Occipital lobe (tissue), 2 donors: ENCODE data around the gene NTHL1. TPM values are rescaled to one million over a fixed set of nuclear protein-coding genes. Genes with fewer than 3 reads are reported as not detected.

Source experiments
- DNase-seq: peaks from one replicate; lab custom pipeline; 2025; lab: John Stamatoyannopoulos, UW
- total RNA-seq: library from RNA; depleted of rRNA; stranded (reverse); fragments of >200 nt; gene quantifications from one replicate; pipeline ENCODE4 v1.2.3, GENCODE V29; 2014

The NTHL1 gene
- total RNA-seq, 1 donor from 2014 or later = 20.3 TPM

DNA sequence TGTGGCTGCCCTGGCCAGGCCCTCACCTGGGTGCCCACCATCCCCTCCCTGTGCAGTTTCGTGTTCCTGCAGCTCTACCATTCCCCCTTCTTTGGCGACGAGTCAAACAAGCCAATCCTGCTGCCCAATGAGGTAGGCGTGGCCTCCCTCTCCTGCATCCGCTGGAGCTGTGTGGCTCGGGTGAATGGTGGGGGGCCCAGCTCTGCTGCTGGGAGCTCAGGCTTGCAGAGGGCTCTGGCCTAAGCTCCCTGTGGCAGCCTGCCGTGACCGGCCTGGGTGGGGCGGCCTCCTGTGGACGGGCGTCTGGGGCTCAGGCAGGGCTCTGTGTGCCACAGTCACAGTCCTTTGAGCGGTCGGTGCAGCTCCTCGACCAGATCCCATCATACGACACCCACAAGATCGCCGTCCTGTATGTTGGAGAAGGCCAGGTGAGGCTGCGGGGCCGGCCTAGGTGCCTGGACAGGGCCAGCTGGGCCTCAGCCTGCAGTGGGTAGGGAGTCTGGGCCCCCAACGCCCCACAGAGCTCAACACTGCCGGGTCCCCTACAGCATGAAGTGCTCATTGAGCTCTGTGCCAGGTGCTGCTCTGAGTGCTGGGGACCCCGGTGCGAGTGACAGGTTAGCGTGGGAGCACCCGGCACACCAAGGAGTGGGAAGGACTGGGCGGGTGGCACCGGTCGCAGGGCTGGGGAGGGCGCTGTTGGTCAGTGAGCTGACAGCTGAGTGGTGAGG is 37.4 kb upstream of the NTHL1 start:
- no peak for DNase-seq

DNA sequence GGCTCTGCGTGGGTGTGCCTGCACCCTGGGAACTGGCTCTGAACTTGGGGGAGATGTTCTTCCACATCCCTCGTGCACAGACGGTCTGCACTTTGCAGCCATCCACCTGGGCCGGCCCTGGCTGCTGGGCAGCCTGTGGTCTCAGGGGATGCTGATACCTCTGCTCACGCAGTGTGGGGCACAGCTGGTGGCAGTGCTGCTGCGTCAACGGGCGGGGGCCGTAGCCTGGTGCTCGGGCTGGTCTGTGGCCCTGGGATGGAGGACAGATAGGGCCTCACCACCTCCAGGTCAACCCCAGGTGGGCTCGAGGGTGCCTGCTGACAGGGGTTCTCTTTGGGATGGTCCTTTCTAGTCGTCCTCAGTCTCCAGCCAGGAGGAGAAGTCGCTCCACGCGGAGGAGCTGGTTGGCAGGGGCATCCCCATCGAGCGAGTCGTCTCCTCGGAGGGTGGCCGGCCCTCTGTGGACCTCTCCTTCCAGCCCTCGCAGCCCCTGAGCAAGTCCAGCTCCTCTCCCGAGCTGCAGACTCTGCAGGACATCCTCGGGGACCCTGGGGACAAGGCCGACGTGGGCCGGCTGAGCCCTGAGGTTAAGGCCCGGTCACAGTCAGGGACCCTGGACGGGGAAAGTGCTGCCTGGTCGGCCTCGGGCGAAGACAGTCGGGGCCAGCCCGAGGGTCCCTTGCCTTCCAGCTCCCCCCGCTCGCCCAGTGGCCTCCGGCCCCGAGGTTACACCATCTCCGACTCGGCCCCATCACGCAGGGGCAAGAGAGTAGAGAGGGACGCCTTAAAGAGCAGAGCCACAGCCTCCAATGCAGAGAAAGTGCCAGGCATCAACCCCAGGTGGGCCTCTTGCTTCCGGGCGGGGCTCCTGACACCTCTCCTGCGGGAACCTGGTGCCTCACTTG is 36.5 kb upstream of the NTHL1 start:
- no peak for DNase-seq

DNA sequence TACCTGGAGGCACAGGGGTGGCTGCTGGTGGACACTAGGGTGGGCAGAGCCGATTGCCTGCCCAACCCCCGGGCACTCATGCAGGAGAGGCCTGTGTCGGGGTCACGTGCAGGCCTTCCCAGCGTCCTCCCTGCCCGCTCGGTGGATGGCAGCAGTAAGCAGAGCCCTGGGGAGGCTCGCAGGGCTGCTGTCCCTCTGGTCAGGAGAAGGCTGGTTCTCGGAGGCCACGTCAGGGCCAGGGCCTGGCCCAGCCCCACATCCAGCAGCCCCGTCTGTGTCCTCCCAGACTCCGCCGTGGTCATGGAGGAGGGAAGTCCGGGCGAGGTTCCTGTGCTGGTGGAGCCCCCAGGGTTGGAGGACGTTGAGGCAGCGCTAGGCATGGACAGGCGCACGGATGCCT is 35.8 kb upstream of the NTHL1 start:
- no peak for DNase-seq

DNA sequence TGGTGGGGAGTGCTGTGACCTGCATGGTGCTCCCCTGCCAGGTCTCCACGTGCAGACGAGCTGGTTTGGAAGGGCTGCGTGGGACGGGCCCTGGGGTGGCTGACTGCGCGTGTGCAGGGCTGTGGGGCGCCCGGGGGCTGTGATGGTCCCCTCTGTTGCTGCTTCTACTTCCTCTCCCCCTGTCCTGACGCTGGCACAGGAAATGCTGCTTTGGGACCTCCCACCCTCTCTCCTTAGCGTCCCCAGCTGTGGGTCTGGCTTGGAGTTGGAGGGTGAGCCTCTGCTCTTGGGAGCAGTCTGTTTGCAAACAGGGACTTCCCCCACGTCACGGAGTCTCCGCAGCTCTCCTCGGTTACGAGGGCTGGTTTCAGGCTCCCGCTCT is 35.3 kb upstream of the NTHL1 start:
- DNase-seq = no peak

DNA sequence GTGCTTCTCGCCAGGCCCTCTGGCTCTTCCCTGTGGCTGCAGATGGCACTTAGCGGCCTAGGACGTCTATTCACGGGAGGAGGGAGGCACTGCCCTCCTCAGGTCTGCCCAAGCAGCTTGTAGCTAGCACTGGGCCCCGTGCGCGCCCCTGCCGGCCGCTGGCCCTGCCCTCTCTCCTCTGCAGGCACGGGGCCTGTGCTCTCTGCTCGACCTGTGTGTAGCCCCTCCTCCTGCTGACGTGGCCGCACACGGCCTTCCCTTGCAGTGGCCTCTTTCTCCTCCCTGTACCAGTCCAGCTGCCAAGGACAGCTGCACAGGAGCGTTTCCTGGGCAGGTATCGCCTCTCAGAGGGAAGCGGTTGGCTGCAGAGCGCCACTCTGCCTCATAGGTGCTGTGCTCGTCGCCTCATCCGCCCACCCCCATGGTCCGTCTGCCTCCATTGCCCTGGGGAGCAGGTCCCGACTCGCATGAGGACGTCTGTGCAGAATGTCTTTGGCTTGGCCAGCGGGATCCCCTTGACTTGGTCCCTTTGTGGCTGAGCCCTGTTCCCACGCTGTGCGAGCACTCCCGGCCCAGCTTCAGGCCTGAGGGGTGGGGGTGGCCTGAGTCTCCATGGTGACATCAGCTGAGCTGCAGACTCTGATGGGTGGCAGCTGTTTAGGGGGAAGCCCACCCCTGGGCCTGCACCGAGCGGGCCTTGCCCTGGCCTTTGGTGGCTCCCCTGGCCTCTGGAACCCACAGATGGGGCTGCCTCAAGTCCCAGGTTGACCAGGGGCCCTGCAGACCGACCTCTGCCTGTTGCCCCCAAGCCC is 34.7 kb upstream of the NTHL1 start:
- no peak for DNase-seq

DNA sequence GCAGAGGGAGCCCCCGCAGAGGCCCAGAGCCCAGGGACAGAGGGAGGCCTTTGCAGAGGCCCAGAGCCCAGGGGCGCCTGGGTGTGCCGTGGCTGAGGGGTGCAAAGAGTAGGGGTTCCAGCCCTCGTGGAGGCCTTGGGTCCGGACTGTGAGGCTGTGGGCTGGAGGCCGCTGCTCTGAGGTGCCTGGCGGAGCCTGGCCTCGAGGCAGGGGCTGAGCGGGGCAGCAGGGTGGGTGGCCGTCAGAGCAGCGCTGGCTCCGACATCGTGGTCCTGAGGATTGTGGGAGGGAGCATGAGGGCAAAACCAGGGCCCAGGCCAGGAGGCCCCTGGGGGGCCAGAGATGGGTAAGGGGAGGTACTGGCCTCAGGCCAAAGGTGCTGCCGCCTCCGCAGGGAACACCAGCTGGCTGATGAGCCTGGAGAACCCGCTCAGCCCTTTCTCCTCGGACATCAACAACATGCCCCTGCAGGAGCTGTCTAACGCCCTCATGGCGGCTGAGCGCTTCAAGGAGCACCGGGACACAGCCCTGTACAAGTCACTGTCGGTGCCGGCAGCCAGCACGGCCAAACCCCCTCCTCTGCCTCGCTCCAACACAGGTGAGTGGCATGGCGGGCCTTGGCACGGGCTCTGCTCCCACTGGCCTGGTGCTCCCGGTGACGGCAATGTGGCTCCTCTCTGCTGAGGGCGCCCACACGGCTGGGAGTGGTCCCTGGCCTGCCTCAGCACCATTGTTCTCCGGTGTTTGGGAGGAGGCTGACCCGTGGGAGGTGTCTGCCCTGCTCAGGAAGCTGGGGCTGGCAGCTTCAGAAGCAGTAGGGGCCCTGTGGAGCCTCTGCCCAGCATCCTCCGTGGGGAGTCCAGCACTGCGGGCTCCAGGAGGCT is 33.8 kb upstream of the NTHL1 start:
- DNase-seq = no peak

DNA sequence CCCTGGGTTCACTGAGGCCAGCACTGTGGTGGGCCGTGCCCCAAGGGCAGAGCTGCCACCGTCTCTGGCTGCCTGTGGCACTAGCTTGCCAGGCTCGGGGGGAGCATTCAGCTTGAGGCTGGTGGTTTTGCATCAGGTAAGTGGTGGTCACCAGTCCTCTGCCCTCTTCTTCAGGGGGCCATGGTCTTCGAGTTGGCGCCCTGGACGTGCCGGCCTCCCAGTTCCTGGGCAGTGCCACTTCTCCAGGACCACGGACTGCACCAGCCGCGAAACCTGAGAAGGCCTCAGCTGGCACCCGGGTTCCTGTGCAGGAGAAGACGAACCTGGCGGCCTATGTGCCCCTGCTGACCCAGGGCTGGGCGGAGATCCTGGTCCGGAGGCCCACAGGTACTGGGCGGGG is 32.4 kb upstream of the NTHL1 start:
- no peak for DNase-seq

DNA sequence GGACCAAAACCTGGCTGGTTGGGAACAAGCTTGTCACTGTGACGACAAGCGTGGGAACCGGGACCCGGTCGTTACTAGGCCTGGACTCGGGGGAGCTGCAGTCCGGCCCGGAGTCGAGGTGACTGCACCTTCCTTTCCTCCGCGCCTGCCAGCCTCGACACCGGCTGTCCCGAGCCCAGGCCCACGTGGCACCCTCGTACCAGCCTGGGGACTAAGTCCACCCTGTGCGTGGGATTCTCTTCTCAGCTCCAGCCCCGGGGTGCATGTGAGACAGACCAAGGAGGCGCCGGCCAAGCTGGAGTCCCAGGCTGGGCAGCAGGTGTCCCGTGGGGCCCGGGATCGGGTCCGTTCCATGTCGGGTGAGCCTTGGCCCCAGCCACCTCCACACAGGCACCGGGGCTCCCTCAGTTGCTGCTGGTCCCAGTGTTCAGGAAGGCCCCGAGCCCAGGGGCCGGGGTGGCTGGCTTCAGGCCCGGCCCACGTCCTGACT is 31.7 kb upstream of the NTHL1 start:
- no peak for DNase-seq

DNA sequence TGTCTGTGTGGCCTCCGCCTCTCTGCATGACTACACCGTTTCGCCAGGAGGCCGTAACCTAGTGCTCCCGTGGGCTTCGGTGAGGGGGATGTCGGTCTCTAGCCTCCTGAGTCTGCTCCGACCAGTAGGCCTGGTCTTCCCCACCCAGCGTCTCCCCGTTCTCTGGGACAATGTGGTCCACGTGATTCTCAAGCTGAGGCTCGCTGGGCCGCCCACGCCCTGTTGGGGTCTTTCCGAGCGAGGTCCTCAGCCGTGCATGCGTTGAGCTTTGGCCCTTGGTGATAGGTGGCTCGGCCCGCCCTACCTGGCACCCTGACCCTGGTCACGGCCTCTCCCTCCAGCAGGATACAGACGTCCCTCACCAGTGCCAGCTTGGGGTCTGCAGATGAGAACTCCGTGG is 31.1 kb upstream of the NTHL1 start:
- DNase-seq = no peak

DNA sequence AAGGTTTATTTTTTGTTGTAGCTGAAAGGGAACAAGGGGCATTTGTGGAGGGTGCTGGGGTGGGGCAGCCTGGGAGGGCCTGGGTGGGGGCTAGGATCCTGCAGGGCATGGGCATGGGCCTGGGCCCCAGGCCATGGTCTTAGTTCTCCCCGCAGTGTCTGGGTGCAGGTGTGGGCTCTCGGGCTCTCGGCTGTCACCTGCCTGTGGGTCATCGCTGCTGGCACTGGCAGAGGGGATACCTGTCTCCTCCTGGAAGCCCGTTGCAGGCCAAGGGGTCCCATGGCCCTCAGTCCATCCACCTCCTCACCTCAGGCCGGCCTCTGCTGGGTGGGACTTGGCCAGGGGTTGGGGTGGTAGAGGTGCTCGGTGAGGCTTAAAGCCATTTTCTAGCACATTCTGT is 30.5 kb upstream of the NTHL1 start:
- no peak for DNase-seq

DNA sequence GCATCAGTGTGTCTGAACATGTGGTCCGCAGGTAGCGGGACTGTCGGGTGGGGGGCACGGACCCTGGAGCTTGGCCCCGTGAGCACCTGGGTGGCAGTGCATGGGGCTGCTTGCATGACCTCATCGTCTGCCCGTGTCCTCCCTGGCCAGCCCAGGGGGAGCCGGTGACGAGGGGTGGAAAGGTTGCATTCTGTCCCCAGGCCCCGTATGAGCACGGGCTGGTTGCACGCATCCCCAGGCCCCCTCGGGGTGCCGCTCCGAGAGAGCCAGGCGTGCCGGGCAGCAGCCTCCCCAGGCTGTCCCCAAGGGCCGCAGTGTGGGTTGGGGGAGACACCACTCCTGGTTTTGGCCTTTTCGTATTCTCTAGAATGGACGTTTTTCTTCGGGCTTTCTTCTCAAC is 30.1 kb upstream of the NTHL1 start:
- DNase-seq = no peak

DNA sequence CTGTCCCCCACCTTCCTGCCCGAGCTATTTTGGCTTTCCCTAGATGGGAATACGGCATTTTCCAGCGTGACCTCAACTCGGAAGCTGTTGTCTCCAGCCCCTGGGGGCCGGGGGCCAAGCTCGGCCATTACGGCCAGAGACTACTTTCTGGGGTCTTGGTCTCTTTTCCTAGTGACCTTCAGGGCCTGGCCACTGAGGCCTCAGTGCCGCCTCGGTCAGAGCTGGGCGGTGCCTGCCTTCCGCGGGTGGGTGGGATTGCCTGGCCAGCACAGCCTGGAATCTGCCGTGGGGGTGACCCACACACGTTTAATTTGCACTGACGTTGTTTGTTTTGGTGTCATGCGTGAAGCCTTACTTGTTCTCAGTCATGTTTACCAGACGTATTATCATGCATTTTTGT is 29.4 kb upstream of the NTHL1 start:
- no peak for DNase-seq

DNA sequence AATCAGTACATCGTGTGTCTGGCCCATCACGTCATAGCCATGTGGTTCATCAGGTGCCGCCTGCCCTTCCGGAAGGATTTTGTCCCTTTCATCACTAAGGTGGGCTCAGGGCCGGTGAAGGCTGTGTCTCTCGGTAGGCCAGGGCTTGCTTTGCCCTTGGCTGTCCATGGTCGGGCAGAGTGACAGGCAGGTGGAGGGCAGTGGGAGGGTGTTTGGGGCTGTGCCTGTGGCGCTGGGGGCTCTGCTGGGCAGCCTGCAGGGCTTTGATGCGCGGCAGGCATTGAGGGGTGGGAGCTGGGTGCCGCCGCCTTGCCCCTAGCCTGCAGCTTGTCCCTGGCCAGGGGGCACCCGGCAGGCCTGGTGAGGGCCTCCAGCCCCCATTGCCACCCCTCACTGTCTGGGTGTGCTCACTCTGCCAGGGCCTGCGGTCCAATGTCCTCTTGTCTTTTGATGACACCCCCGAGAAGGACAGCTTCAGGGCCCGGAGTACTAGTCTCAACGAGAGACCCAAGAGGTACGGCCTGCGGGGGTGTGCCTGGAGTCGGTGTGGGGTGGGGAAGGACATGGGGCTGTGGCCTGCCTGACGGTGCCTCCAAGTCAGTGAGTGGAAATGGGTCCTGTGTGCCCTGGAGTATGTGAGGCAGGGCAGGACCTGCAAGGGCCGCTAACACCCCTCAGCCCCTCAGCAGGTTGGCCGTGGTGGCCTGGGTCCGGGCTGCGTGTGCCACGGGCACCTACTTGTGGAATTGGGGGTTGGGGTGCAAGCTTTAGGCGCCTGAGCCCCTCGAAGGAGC is 28.6 kb upstream of the NTHL1 start:
- no peak for DNase-seq

DNA sequence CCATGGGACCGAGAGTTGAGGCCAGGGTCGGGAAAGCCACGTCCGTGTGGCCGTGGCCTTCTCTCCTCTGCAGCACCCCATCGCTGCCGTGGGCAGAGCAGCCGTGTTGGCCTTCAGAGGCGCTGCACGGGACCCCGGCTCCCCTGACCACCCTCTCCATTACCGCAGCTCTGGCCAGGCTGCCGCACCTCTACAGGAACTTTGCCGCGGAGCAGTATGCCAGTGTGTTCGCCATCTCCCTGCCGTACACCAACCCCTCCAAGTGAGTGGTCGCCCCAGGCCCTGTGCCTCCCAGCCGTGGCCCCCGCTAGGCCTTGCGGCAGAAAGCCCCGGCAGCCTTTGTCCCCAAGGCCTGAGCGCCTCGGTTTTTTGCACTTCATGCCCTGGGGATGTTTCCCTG is 28.0 kb upstream of the NTHL1 start:
- DNase-seq = no peak

DNA sequence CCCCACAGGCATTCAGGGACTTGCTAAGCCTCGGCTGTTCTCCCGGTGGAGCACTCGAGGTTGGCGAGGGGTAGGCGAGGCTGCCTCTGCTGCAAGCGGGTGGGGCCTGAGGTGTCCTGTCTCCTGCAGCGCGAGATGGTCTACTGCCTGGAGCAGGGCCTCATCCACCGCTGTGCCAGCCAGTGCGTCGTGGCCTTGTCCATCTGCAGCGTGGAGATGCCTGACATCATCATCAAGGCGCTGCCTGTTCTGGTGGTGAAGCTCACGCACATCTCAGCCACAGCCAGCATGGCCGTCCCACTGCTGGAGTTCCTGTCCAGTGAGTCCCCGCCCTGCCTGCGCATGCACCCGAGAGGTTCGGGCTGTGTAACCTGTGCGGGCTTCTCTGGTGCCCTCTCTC is 26.4 kb upstream of the NTHL1 start:
- no peak for DNase-seq

DNA sequence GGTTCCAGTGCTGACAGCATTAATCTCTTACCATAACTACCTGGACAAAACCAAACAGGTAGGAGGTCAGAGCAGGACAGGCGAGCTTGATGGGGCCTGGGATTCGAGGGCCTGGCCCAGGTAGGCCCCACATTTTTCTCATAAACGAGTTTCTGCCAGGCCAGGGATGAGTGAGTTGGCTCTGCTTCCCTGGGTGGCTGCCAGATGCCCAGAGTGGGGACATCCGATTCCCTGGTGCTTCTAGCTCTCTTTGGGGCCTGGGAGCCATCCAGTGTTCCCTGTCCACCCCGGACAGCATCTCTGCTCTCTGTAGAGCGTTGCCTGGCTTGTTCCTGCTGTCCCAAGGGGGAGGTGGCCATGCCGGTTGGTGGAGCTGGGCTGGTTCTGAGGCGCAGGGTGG is 25.3 kb upstream of the NTHL1 start:
- no peak for DNase-seq

DNA sequence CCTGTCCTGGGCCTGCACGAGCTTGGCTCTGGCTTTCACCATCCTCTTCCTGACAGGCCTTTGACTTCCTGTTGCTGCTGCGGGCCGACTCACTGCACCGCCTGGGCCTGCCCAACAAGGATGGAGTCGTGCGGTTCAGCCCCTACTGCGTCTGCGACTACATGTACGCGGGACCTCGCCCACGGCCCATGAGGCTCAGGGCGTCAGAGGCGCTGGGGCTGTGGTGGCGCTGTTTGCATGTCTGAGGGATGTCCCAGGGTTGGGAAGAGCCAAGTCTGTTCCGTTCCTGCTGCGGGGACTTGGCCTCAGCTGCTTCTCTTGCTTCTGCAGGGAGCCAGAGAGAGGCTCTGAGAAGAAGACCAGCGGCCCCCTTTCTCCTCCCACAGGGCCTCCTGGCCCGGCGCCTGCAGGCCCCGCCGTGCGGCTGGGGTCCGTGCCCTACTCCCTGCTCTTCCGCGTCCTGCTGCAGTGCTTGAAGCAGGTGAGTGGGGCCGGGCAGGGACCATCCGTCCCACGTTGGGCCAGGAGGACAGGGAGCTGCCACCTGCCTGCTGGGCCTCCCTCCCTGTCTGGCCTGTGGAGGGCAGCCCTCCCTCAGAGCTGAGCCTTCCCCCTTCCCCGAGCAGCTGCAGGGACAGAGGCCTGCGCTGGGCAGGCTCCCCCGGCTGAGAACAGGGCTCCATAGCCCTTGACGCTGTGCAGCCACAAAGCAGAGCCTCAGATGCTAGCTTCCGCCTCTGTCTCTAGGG is 24.0 kb upstream of the NTHL1 start:
- DNase-seq = no peak

DNA sequence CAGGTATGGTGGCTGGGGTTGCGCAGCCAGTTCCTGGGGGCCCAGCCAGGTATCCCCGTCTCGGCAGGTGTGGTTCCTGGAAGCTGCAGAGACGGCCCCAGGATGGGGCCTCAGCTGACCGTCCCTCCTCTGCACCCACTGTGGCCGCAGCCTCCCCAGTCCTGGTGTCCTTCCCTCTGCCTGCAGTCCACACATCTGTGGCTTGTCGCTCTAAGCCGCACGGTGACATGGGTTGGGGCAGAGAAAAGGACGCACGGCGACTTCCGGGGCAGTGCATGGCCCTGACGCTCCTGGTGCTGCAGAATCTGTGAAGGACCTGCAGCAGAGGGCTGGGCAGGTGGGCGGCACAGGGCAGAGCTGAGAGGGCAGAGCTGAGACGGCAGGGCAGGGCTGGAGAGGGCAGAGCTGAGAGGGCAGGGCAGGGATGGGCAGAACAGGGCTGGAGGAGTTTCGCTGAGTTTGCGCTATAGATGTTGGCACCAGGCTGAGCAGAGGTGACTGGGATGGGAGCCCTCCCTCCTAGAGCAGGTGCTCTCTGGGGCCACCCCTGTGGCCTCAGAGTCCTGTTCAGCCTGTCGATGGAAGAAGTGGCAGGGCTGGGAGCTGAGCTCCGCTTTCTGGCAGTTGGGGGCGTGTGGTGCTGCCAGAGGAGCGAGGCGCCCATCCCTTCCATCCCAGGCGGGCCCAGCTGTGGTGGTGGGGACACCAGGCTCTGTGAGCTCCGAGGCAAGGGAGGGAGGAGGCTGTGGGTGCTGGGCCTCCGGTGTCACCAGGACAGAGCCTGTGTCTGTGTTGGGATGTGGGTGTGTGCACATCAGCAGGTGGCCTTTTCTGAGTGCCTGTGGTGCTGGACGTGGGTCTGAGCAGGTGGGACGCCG is 23.2 kb upstream of the NTHL1 start:
- DNase-seq = no peak
